Skeletal muscle tissue (tissue), 4 donors: Measurements from ENCODE around the gene CHCHD1. TPM values are rescaled to one million over a fixed set of nuclear protein-coding genes. Genes with fewer than 3 reads are reported as not detected.

ENCODE experiments used
- H3K27ac ChIP-seq: one replicate; pipeline ENCODE4 v1.7.0; 2013; ENCODE audit warnings: mild to moderate bottlenecking, low read depth, low read length, inconsistent platforms
- H3K27me3 ChIP-seq, 3 donors: one replicate each; pipeline ENCODE4 v1.7.0; 2013; ENCODE audit warnings: low read length in 3 of 3; ENCODE audit not compliant: control insufficient read depth in 3 of 3, insufficient read depth in 3 of 3
- H3K36me3 ChIP-seq, 3 donors: one replicate each; pipeline ENCODE4 v1.7.0; 2013; ENCODE audit warnings: low read length in 3 of 3; ENCODE audit not compliant: control insufficient read depth in 3 of 3, insufficient read depth in 3 of 3
- H3K4me1 ChIP-seq, 3 donors: one replicate each; pipeline ENCODE4 v1.7.0; 2013; ENCODE audit warnings: low read length in 3 of 3, mild to moderate bottlenecking in 3 of 3; ENCODE audit not compliant: control insufficient read depth in 3 of 3, insufficient read depth in 3 of 3
- H3K4me3 ChIP-seq, 3 donors: one replicate each; pipeline ENCODE4 v1.7.0; 2013; ENCODE audit warnings: low read length in 3 of 3
- H3K9ac ChIP-seq, 3 donors: one replicate each; pipeline ENCODE4 v1.7.0; 2013; ENCODE audit warnings: low read length in 3 of 3, mild to moderate bottlenecking in 3 of 3, moderate library complexity in 2 of 3, low read depth in 1 of 3
- H3K9me3 ChIP-seq, 3 donors: one replicate each; pipeline ENCODE4 v1.7.0; 2013; ENCODE audit warnings: low read length in 3 of 3; ENCODE audit not compliant: control insufficient read depth in 3 of 3
- total RNA-seq: library from RNA; depleted of rRNA; stranded (reverse); fragments of >200 nt; gene quantifications from one replicate; pipeline ENCODE4 v1.2.3, GENCODE V29; 2014
- donor health status: Osteomylitis.

The CHCHD1 gene
- total RNA-seq, 1 donor from 2014 or later = 17.7 TPM

DNA sequence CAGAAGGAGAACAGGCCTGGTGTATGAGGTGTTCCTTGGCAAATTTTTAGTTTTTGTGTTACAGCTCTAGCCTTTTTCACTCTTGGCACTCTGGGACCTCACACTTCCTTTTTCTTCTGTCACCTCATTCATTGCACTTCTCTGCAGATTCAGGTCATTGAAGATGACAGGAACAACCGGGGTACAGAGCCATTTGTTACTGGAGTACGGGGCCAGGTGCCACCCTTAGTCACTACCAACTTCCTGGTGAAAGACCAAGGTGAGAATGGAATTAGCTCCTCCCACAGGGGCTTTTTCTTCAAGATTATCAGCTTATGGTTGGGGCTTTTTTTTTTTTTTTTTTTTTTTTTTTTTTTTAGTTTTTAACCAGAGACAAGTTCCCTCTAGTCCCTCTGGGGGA is 18.5 kb upstream of the CHCHD1 start:
- no peaks in the 10 kb centered on the region for H3K4me1 ChIP-seq
- no peaks in the 10 kb centered on the region for H3K9me3 ChIP-seq
- no peak overlapping the region for H3K9ac ChIP-seq
- no peak overlapping the region for H3K27ac ChIP-seq
- no peak overlapping the region for H3K4me3 ChIP-seq
- no peaks in the 10 kb centered on the region for H3K27me3 ChIP-seq
- H3K36me3 ChIP-seq = peaks cover 77 to 82% (median 80%) of the 10 kb centered on the region in 3 donors

GRCh38 chr10:73765066-73765465 is 16.8 kb upstream of the CHCHD1 start:
- H3K9ac ChIP-seq = no peak overlapping the region
- no peaks in the 10 kb centered on the region for H3K27me3 ChIP-seq
- no peaks in the 10 kb centered on the region for H3K4me1 ChIP-seq
- H3K36me3 ChIP-seq = peaks cover 85 to 92% (median 88%) of the 10 kb centered on the region in 3 donors
- H3K9me3 ChIP-seq = no peaks in the 10 kb centered on the region
- H3K4me3 ChIP-seq = no peak overlapping the region
- no peak overlapping the region for H3K27ac ChIP-seq

DNA sequence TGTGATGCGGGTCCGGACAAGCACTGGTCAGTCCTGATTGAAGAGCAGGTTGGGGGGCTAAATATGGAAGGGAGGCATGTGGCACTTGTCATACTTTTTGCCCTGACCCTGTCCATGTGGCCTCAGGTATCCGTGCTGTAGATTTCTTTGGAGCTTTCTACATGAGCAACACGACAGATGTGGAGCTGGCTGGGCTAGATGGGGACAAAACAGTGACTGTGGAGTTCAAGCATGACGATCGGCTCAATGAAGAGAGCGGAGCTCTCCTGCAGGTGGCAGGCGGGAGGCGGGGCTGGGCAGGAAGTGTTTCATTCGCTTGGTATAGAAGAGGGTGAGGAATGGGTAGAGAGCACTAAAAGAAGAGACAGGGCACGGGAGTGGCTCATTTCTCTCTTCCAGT is 13.0 kb upstream of the CHCHD1 start:
- H3K27me3 ChIP-seq = no peaks in the 10 kb centered on the region
- peaks cover 13 to 26% (median 16%) of the 10 kb centered on the region in 3 donors for H3K4me1 ChIP-seq
- no peak overlapping the region for H3K4me3 ChIP-seq
- H3K9me3 ChIP-seq = no peaks in the 10 kb centered on the region
- H3K27ac ChIP-seq = no peak overlapping the region
- peaks cover 62 to 70% (median 69%) of the 10 kb centered on the region in 3 donors for H3K36me3 ChIP-seq
- no peak overlapping the region for H3K9ac ChIP-seq

GRCh38 chr10:73769396-73769795 is 12.5 kb upstream of the CHCHD1 start:
- Histone ChIP-seq H3K27me3 (no peaks in the 10 kb centered on the region), H3K9me3 (no peaks in the 10 kb centered on the region), H3K36me3 (peaks cover 60 to 66% (median 66%) of the 10 kb centered on the region in 3 donors)

DNA sequence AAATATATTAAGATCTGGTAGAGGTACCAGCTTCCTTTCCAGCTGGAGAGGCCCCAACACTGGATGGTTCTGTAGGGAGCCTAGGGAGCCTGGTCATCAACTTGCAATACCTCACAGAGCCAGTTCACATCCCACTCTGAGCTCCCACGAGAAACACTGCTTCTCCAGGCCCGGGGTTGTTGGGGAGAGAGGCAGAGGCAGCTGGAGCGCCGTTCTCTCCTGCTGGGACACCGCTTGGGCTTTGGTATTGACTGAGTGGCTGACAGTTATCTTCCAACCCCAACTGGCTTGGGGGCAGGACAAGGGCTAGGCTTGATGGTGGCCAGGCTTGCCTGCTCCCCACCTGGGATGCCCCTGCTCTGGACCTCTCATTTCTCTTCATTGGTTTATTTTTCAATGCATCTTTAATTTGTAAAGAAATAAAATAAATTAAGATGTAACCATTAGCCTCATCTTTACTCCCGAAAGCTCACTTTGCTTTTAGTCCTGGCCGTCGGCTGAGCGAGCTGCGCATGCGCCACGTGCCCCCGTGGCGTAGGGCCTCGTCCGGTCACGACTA is 10.0 kb upstream of the CHCHD1 start:
- Histone ChIP-seq H3K4me3 (peak overlapping the region; percentile 88 to 91 (median 91)), H3K27ac (peak overlapping the region; percentile 97), H3K9me3 (no peaks in the 10 kb centered on the region), H3K36me3 (peaks cover 43 to 48% (median 45%) of the 10 kb centered on the region in 3 donors), H3K27me3 (no peaks in the 10 kb centered on the region), H3K9ac (peak overlapping the region; percentile 86 to 94 (median 90)), H3K4me1 (peaks cover 27 to 43% (median 31%) of the 10 kb centered on the region in 3 donors)

More at GRCh38 chr10:73769396-73769795, 12.5 kb upstream of the CHCHD1 start:
- no peak overlapping the region for H3K9ac ChIP-seq
- H3K27ac ChIP-seq = no peak overlapping the region
- H3K4me1 ChIP-seq = peaks cover 19 to 31% (median 20%) of the 10 kb centered on the region in 3 donors
- no peak overlapping the region for H3K4me3 ChIP-seq

DNA sequence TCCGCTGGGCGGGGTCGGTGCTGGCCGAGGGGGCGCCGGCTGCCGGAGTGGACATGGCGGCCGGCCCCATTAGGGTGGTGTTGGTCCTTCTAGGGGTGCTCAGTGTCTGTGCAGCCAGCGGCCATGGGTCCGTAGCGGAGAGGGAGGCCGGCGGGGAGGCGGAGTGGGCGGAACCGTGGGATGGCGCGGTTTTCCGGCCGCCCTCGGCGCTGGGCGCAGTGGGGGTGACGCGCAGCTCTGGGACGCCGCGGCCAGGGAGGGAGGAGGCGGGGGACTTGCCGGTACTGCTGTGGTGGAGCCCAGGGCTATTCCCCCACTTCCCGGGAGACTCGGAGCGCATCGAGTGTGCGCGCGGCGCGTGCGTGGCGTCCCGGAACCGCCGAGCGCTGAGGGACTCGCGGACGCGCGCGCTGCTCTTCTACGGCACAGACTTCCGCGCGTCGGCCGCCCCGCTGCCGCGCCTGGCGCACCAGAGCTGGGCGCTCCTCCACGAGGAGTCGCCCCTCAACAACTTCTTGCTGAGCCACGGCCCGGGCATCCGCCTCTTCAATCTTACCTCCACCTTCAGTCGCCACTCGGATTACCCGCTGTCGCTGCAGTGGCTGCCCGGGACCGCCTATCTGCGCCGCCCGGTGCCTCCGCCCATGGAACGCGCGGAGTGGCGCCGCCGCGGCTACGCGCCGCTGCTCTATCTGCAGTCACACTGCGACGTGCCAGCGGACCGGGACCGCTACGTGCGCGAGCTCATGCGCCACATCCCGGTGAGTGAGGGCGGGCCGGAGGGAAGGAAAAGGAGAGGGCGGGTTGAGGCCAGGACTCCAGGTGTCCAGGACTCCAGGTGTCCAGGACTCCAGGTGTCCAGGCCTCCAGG is 9.3 kb upstream of the CHCHD1 start:
- Histone ChIP-seq H3K27me3 (no peaks in the 10 kb centered on the region), H3K36me3 (peaks cover 40 to 44% (median 40%) of the 10 kb centered on the region in 3 donors), H3K4me1 (peaks cover 27 to 43% (median 31%) of the 10 kb centered on the region in 3 donors), H3K4me3 (peak overlapping the region; percentile 88 to 91 (median 91)), H3K27ac (peak overlapping the region; percentile 97), H3K9ac (peak overlapping the region; percentile 86 to 94 (median 90)), H3K9me3 (no peaks in the 10 kb centered on the region)

- Histone ChIP-seq H3K9me3 (no peaks in the 10 kb centered on the region), H3K36me3 (peaks cover 34 to 40% (median 39%) of the 10 kb centered on the region in 3 donors), H3K27ac (peak overlapping the region; percentile 97), H3K4me3 (peak overlapping the region; percentile 88 to 91 (median 91)), H3K4me1 (peaks cover 27 to 43% (median 31%) of the 10 kb centered on the region in 3 donors), H3K9ac (peak overlapping the region; percentile 86 to 94 (median 90)), H3K27me3 (no peaks in the 10 kb centered on the region)
Measured at GRCh38 chr10:73773152-73773879, 8.5 kb upstream of the CHCHD1 start.

DNA sequence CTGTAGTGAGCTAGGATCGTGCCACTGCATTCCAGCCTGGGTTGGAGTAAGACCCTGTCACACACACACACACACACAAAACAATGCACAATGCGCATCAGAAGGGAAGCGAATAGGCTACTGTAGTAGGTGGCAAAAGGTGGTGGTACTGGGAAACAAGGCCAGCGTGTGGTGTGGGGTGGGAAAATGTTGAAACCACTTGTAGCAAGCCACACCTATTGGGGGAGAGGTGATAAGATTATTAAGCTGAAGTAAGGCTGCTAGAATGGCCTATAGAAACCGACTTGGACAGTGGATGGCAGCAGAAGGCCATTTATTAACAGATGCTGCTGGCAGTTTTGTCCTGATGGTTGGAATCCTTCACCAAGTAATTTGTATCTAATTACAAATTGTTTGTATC is 7.2 kb upstream of the CHCHD1 start:
- Histone ChIP-seq H3K4me3 (peak overlapping the region in 2 of 3 donors; percentile 4 to 17), H3K4me1 (peaks cover 27 to 43% (median 31%) of the 10 kb centered on the region in 3 donors), H3K9ac (peak overlapping the region in 1 of 3 donors; percentile 55), H3K27ac (no peak overlapping the region), H3K36me3 (peaks cover 24 to 29% (median 29%) of the 10 kb centered on the region in 3 donors), H3K9me3 (no peaks in the 10 kb centered on the region), H3K27me3 (no peaks in the 10 kb centered on the region)

- Histone ChIP-seq H3K9ac (no peak overlapping the region), H3K36me3 (peaks cover 4 to 16% (median 14%) of the 10 kb centered on the region in 3 donors), H3K4me3 (no peak overlapping the region), H3K9me3 (no peaks in the 10 kb centered on the region), H3K27ac (no peak overlapping the region), H3K27me3 (no peaks in the 10 kb centered on the region), H3K4me1 (peaks cover 26 to 43% (median 40%) of the 10 kb centered on the region in 3 donors)
Measured at GRCh38 chr10:73779018-73779417, 2.8 kb upstream of the CHCHD1 start.
